Spleen (tissue), 11 donors: ENCODE measurements around the gene MTSS2. TPM values are rescaled to one million over a fixed set of nuclear protein-coding genes. Genes with fewer than 3 reads are reported as not detected.
A peak's percentile ranks its signal among the peaks of the same experiment; 100 is the strongest.

Experiments
- DNase-seq: peaks from one replicate; pipeline ENCODE4 v3.0.0-alpha.2; 2020
- H3K27ac ChIP-seq, 8 donors: fragments of 200-600 bp; sonication (generic) in 7 of 8; 1 replicate in 4 of 8; 2 replicates in 4 of 8; pipeline versions ENCODE4 v1.5.0 to v1.8.0; 2016 to 2021; ENCODE audit warnings: inconsistent platforms in 4 of 8, mild to moderate bottlenecking in 4 of 8, moderate library complexity in 1 of 8
- H3K27me3 ChIP-seq, 7 donors: fragments of 200-600 bp; sonication (generic) in 6 of 7; replicated peaks in 1 of 7; 1 replicate in 4 of 7; 2 replicates in 3 of 7; pipeline versions ENCODE4 v1.5.0 to v1.8.0; 2016 to 2021; ENCODE audit warnings: inconsistent platforms in 3 of 7, mild to moderate bottlenecking in 1 of 7
- H3K36me3 ChIP-seq, 6 donors: fragments of 200-600 bp; sonication (generic) in 5 of 6; 1 replicate in 4 of 6; 2 replicates in 2 of 6; pipeline versions ENCODE4 v1.5.0 to v1.8.0; 2016 to 2021; ENCODE audit warnings: inconsistent platforms in 2 of 6
- H3K4me1 ChIP-seq, 6 donors: fragments of 200-600 bp; sonication (generic) in 5 of 6; 1 replicate in 3 of 6; 2 replicates in 3 of 6; pipeline versions ENCODE4 v1.5.0 to v1.8.0; 2016 to 2021; ENCODE audit warnings: inconsistent platforms in 3 of 6
- H3K4me3 ChIP-seq, 8 donors: fragments of 200-600 bp; sonication (generic) in 7 of 8; 1 replicate in 4 of 8; 2 replicates in 4 of 8; pipeline versions ENCODE4 v1.5.0 to v1.8.0; 2016 to 2021; ENCODE audit warnings: inconsistent platforms in 4 of 8, mild to moderate bottlenecking in 4 of 8, moderate library complexity in 2 of 8
- H3K9me3 ChIP-seq, 8 donors: fragments of 200-600 bp; sonication (generic) in 7 of 8; 1 replicate in 4 of 8; 2 replicates in 4 of 8; pipeline versions ENCODE4 v1.5.0 to v1.8.0; 2016 to 2021; ENCODE audit warnings: inconsistent platforms in 4 of 8
- POLR2A ChIP-seq, 3 donors: fragments of 450-650 bp; IDR thresholded peaks; one replicate each; pipeline ENCODE4 v1.5.1; 2017; ENCODE audit warnings: antibody characterized with exemption in 3 of 3, mild to moderate bottlenecking in 1 of 3
- POLR2AphosphoS5 ChIP-seq, 3 donors: sonication (generic); formaldehyde crosslinking; IDR thresholded peaks; one replicate each; pipeline ENCODE4 v1.5.1; 2017; ENCODE audit warnings: antibody characterized with exemption in 3 of 3
- WGBS, 5 donors: extraction: QIAGEN DNeasy Blood & Tissue Kit in 3 of 5; methylation state at CpG; one replicate each; pipeline versions ENCODE4 v1.1.5 to v1.1.7; 2013 to 2018; 5-methylcytosine and 5-hydroxymethylcytosine counted together
- intact Hi-C: fragments of 100-400 bp; cut with DNase I; formaldehyde crosslinking; loops from one replicate; pipeline ENCODE4 v1.15.0; 2023; ENCODE audit warnings: low total_unique reads
- polyA plus RNA-seq, 3 donors: library from polyadenylated mRNA; stranded (reverse); fragments of 200-250 nt; gene quantifications; one replicate each; pipeline ENCODE4 v1.2.1, GENCODE V29; 2013
- total RNA-seq, 7 donors: library from RNA; depleted of rRNA in 3 of 7; stranded (reverse); fragments of >200 nt in 3 of 7; fragmentation: NEBNext Ultra II Directional in 4 of 7; extraction: Animal tissue kit (Norgen Biotek cat#: 25700) in 4 of 7; gene quantifications; one replicate each; pipeline versions ENCODE4 v1.1.0 to v1.2.1, GENCODE V29; 2016 to 2021
- TF ChIP-seq, protein P1 (sequence below), 11 experiments: fragments of 200-600 bp in 7 of 11; fragments of 450-650 bp in 4 of 11; sonication (generic) in 4 of 11; IDR thresholded peaks in 8 of 11; conservative IDR thresholded peaks in 3 of 11; 1 replicate in 7 of 11; 2 replicates in 4 of 11; pipeline versions ENCODE4 v1.4.0 to v1.8.0; 2016 to 2021; ENCODE audit warnings: antibody characterized with exemption in 11 of 11, inconsistent platforms in 4 of 11, mild to moderate bottlenecking in 1 of 11
- donor health status: healthy with polysubstance abuse.
- donor health status: DM: no; HTN: no; CAD: no; lungs with moderate emphysema.
- donor health status: DM: no; HTN: no; CAD: no.
- donor health status: Bipolar disorder and iron deficiency.
- donor health status: healthy.
- donor health status: DM: no; HTN: no; CAD: no.
- donor health status: DM: yes; HTN: yes; CAD: no.

Gene MTSS2
- total and polyA plus RNA-seq, 10 donors: 9.0 to 116 (median 94.1) TPM

DNA sequence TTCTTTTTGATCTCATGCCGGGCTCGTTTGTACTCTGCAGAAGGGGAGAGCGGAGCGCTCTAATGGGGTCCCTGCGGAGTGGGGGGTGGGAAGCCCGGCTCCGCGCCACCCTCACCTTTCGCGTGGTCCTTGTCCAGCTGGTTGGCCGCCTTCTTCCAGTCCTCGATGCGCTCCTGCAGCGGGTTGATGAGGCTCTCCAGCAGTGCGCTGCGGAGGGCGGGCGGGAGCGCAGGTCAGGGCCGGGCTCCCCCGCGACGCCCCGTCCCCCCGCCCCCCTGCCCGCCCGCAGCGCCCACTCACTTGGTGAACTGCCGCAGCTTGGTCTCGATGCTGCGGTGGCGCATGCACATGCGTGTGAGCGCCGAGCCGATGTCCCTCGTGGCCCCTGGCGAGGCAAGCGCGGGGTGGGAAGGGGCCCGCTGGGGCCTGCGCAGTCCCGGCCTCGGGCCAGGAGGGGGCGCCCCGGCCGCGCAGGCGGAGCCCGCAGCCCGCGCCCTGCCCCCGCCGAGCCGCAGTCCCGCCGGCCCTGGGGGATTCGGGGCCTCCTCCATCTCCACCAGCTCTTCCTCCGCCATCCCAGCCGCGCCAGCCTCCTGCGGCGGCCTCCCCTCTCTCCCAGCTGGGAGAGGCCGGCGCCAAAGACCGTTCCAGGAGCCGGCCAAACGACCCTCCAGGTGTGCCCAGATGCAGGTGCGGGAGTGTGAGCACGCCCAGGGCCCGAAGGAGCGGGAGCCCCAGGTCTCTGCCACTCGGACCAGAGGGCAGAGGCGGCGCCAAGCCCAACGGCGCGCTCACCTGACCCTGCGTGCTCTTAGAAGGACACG is 6.0 kb downstream of the MTSS2 start:
- TF ChIP-seq, protein P1, sequence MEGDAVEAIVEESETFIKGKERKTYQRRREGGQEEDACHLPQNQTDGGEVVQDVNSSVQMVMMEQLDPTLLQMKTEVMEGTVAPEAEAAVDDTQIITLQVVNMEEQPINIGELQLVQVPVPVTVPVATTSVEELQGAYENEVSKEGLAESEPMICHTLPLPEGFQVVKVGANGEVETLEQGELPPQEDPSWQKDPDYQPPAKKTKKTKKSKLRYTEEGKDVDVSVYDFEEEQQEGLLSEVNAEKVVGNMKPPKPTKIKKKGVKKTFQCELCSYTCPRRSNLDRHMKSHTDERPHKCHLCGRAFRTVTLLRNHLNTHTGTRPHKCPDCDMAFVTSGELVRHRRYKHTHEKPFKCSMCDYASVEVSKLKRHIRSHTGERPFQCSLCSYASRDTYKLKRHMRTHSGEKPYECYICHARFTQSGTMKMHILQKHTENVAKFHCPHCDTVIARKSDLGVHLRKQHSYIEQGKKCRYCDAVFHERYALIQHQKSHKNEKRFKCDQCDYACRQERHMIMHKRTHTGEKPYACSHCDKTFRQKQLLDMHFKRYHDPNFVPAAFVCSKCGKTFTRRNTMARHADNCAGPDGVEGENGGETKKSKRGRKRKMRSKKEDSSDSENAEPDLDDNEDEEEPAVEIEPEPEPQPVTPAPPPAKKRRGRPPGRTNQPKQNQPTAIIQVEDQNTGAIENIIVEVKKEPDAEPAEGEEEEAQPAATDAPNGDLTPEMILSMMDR (IDR thresholded peaks at IDR 0.05 in 8 of 11, conservative IDR thresholded peaks at IDR 0.05 in 3 of 11): peak in 6 of 11 experiments; percentile 26 to 61 (median 50)
- TF ChIP-seq POLR2A (IDR thresholded peaks at IDR 0.05): no peak
- TF ChIP-seq POLR2AphosphoS5 (IDR thresholded peaks at IDR 0.05): peak in 2 of 3 donors; percentile 25 to 46
- Histone ChIP-seq H3K27ac (peak overlapping the region in 7 of 8 donors; percentile 17 to 88 (median 84)), H3K27me3 (peaks cover 0 to 26% (median 4%) of the 10 kb centered on the region in 7 donors), H3K9me3 (no peaks in the 10 kb centered on the region), H3K4me1 (peaks cover 18 to 73% (median 47%) of the 10 kb centered on the region in 6 donors), H3K36me3 (peaks cover 0 to 71% (median 31%) of the 10 kb centered on the region in 6 donors), H3K4me3 (peak overlapping the region in 2 of 8 donors; percentile 4 to 76)
- intact Hi-C loops: loop anchor here (5.0 kb wide), 1 partner anchor 92 kb away; no protein-coding TSS in a partner anchor
- DNase-seq: peak; percentile 74
- whole genome bisulfite sequencing, 5 donors: 61 to 79% (median 76%) methylated on average over 54 to 80 of the region's 80 CpGs

DNA sequence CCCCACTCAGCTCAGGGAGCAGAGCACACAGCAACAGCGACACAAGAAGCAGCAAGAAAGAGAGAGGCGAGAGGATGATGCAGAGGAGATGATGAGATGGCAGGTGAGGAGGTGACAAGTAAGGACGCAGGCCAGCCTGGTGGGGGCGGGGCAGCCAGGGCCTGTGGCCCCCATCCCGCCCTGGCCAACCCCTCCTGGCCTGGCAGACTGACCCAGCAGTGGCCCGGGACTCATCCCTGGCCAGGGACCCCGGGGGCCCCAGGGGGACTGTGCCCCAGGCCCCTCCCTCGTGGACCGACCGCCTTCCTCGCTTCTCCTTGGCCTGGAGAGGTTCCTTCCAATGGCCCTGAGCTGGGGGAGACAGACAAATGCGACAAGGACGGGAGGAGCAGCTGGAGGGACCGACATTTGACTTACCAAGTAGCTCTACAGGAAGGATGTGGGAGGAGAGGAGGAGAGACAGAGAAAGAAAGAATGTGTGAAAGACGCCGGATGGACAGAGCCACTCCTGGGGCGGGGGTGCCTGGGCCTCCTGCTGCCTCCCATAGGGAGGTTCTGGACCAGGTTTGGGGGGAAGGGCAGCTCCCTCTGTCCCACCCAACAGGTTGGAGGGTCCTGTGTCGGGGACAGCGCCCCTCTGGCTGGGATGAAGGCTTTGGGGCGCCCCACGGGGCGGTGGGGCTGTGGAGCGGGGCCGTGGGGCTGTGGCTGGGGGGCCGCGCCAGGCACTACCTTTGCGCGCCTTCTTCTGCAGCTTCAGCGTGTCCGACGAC is 6.8 kb downstream of the MTSS2 start:
- TF ChIP-seq POLR2AphosphoS5 (IDR thresholded peaks at IDR 0.05) (peak; percentile 23 to 64 (median 26)), POLR2A (IDR thresholded peaks at IDR 0.05) (no peak)
- WGBS, 5 donors: 74 to 84% (median 80%) methylated on average over 29 to 31 of the region's 31 CpGs
- Histone ChIP-seq H3K36me3 (peaks cover 0 to 79% (median 36%) of the 10 kb centered on the region in 6 donors), H3K9me3 (no peaks in the 10 kb centered on the region), H3K4me1 (peaks cover 18 to 65% (median 44%) of the 10 kb centered on the region in 6 donors), H3K27ac (peak overlapping the region in 6 of 8 donors; percentile 54 to 88 (median 85)), H3K27me3 (peaks cover 0 to 18% (median 0%) of the 10 kb centered on the region in 7 donors), H3K4me3 (peak overlapping the region in 1 of 8 donors; percentile 76)
- intact Hi-C loops: no loop called here
- DNase-seq: peak; percentile 74

DNA sequence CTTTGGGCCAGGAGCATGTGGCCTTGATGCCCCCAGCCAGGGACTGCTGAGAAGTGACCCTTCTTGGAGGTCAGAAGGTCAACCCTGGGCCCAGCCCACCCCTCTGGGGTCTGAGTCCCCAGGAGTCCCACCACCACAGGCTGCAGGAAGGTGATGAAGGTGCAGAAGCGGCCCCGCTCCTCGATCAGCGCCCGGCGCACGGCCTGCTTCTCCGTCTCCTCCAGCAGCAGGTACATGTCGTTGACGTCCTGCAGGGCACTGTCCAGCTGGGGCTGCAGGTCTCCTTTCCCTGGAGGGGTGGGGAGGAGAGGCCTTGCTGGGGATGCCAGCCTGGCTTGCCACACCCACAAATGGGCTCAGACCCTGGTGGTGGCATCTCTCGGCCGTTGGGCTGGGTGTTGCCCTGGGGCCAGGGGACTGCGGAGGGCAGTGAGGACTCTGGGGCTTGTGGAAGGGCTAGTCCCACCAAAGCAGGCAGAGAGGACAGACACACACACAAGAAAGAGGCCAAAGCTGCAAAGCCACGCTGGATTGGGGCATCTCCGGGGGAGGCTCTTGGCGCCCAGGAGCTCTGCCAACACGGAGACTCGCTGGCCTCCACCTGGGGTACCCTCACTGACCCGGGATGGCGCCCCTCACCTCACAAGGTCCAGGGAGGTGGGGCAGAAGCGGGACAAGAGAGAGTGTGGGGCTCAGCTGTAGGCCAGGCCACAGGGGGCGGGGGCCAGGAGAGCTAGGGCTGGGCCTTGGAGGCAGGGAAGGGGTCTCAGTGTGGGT is 7.5 kb downstream of the MTSS2 start:
- intact Hi-C loops: no loop called here
- Histone ChIP-seq H3K4me1 (peaks cover 18 to 57% (median 40%) of the 10 kb centered on the region in 6 donors), H3K27me3 (peaks cover 0 to 10% (median 0%) of the 10 kb centered on the region in 7 donors), H3K4me3 (no peak overlapping the region), H3K36me3 (peaks cover 0 to 81% (median 39%) of the 10 kb centered on the region in 6 donors), H3K27ac (peak overlapping the region in 5 of 8 donors; percentile 57 to 88 (median 86)), H3K9me3 (no peaks in the 10 kb centered on the region)
- TF ChIP-seq POLR2A (IDR thresholded peaks at IDR 0.05) (no peak), POLR2AphosphoS5 (IDR thresholded peaks at IDR 0.05) (peak in 2 of 3 donors; percentile 6 to 40)
- peak; percentile 64 for DNase-seq
- 78 to 92% (median 89%) methylated on average over 9 to 22 of the region's 22 CpGs for WGBS, 5 donors

DNA sequence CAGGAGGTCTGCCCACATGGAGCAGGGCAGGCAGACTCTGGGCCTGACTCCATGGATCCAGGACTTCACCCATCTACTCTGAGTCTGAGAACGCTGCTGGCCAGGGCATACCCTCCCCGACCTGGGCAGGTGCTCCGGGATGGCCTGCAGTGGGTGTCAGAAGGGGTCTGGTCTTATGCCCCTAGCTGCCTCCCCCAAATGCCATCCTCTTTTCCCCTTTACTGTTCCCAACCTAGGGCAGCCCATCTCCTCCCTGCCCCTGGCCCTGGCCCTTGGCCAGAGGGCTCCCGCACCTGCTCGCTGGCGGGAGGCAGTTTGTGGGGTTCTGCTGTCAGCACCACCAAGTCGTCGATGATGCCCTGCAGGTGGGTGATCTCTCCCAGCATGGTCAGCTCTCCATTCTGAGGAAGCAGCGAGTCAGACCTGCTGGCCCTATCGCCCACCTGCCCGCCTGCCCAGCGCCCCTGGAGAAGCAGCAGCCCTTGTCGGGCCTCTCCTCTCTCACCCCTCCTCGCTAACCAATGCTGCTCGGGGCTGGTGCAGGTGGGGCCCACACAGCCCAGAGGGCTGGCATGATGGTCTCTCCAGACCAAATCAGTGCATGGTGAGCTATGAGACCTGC is 8.2 kb downstream of the MTSS2 start:
- peak; percentile 69 for DNase-seq
- Histone ChIP-seq H3K27ac (peak overlapping the region in 4 of 8 donors; percentile 1 to 88 (median 56)), H3K27me3 (peaks cover 0 to 4% (median 0%) of the 10 kb centered on the region in 7 donors), H3K36me3 (peaks cover 0 to 81% (median 39%) of the 10 kb centered on the region in 6 donors), H3K4me1 (peaks cover 18 to 50% (median 36%) of the 10 kb centered on the region in 6 donors), H3K9me3 (no peaks in the 10 kb centered on the region), H3K4me3 (no peak overlapping the region)
- WGBS, 5 donors: 85 to 96% (median 91%) methylated on average over 14 to 15 of the region's 15 CpGs
- peak in 2 of 3 donors; percentile 18 to 50 for TF ChIP-seq POLR2AphosphoS5 (IDR thresholded peaks at IDR 0.05)
- TF ChIP-seq, protein P1 (IDR thresholded peaks at IDR 0.05 in 8 of 11, conservative IDR thresholded peaks at IDR 0.05 in 3 of 11): no peak
- intact Hi-C loops: no loop called here
